ENCODE measurements around the gene NTM. TPM values are rescaled to one million over a fixed set of nuclear protein-coding genes. Genes with fewer than 3 reads are reported as not detected.

Gene NTM
- total and polyA plus RNA-seq, 2 donors (not counting 3 experiments of a cell fraction or from before 2014, with no cell fraction given), result 1.00 to 1.1 TPM

DNA sequence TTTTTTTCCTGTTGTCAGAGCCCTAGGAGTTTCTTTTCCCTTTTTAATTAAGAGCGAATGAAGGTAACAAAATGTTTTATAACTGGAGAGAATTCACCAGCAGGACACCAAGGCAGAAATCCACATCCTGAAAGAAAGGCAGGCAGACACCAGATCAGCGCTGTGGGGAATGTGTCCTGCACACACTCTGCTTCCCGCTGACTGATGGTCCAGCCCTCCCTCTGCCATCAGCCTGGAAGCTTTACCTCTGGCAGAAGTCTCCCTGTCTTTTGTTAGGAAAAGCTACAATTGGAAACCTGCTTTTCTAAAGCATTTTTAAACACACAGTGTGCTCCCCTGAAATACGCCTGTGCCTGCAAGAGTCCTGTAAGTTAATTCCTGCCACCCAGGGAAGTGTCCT lies 638.5 kb downstream of the NTM start:
- dilution Hi-C loops (cut with MboI; ENCODE audit: extremely low pct_ligation_motif_present, low sequenced_read_pairs) (no loop called here), intact Hi-C loops (cut with micrococcal nuclease) (no loop called here)
- H3K4me1 ChIP-seq (ENCODE audit: control insufficient read depth, extremely low read depth, insufficient read depth, low read length), result no peaks in the 10 kb centered on the region
- no peak overlapping the region for H3K9ac ChIP-seq (replicated peaks; ENCODE audit: extremely low read depth, insufficient read depth, low read length)
- no peaks in the 10 kb centered on the region for H3K9me1 ChIP-seq (replicated peaks; ENCODE audit: control insufficient read depth, extremely low read depth, insufficient read depth, low read length)
- H2AFZ ChIP-seq (ENCODE audit: low read depth, low read length), result no peak overlapping the region
- no peaks in the 10 kb centered on the region for H4K20me1 ChIP-seq (replicated peaks; ENCODE audit: control insufficient read depth, extremely low read depth, insufficient read depth, low read length)
- POLR2A ChIA-PET, result interaction anchor here (0.6 kb wide), 1 partner anchor 33 kb away, joined by 4 read pairs; no protein-coding TSS in a partner anchor
- H3K27ac ChIP-seq (ENCODE audit: insufficient read depth, low read depth, low read length), result no peak overlapping the region
- H3K4me3 ChIP-seq (replicated peaks in 1 of 3; ENCODE audit: insufficient read depth in 1 of 3, low read depth in 1 of 3, low read length in 3 of 3), result no peak overlapping the region
- H3K27me3 ChIP-seq (ENCODE audit: control insufficient read depth in 2 of 2, insufficient read depth in 2 of 2, low read length in 2 of 2), result peaks cover 5 to 16% of the 10 kb centered on the region in 2 experiments
- no peak for FAIRE-seq
- H3K9me3 ChIP-seq (replicated peaks; ENCODE audit: control insufficient read depth, insufficient read depth, low read length), result no peaks in the 10 kb centered on the region
- TF ChIP-seq POLR2A (IDR thresholded peaks at IDR 0.05; ENCODE audit: low read depth, low read length) (no peak), FOS (IDR thresholded peaks at IDR 0.05; ENCODE audit: borderline replicate concordance, insufficient read depth, low read length) (no peak), JUN (IDR thresholded peaks at IDR 0.05; ENCODE audit: borderline replicate concordance, insufficient read depth, insufficient read length, low read depth) (no peak), MYC (IDR thresholded peaks at IDR 0.05; ENCODE audit: low read depth, low read length) (no peak), EZH2 (IDR thresholded peaks at IDR 0.05; ENCODE audit: borderline replicate concordance, low read depth, low read length, severe bottlenecking) (no peak), POLR2AphosphoS5 (IDR thresholded peaks at IDR 0.05; ENCODE audit: insufficient read depth, low read depth, low read length) (no peak), GATA2 (IDR thresholded peaks at IDR 0.05; ENCODE audit: insufficient read depth, insufficient read length, low read depth, low read length) (no peak)
- TF ChIP-seq, protein P1, sequence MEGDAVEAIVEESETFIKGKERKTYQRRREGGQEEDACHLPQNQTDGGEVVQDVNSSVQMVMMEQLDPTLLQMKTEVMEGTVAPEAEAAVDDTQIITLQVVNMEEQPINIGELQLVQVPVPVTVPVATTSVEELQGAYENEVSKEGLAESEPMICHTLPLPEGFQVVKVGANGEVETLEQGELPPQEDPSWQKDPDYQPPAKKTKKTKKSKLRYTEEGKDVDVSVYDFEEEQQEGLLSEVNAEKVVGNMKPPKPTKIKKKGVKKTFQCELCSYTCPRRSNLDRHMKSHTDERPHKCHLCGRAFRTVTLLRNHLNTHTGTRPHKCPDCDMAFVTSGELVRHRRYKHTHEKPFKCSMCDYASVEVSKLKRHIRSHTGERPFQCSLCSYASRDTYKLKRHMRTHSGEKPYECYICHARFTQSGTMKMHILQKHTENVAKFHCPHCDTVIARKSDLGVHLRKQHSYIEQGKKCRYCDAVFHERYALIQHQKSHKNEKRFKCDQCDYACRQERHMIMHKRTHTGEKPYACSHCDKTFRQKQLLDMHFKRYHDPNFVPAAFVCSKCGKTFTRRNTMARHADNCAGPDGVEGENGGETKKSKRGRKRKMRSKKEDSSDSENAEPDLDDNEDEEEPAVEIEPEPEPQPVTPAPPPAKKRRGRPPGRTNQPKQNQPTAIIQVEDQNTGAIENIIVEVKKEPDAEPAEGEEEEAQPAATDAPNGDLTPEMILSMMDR (IDR thresholded peaks at IDR 0.05; ENCODE audit: extremely low read depth in 1 of 2, insufficient read depth in 1 of 2, low read depth in 1 of 2, low read length in 2 of 2), result no peak
- TF ChIP-seq, protein P2, sequence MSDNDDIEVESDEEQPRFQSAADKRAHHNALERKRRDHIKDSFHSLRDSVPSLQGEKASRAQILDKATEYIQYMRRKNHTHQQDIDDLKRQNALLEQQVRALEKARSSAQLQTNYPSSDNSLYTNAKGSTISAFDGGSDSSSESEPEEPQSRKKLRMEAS (IDR thresholded peaks at IDR 0.05; ENCODE audit: insufficient read depth, insufficient read length), result no peak
- BruUV-seq (replicated peaks), result no TSS peak
- no peaks in the 10 kb centered on the region for H3K36me3 ChIP-seq (ENCODE audit: control insufficient read depth in 2 of 2, extremely low read depth in 1 of 2, insufficient read depth in 2 of 2, low read length in 2 of 2)
- DNase-seq (ENCODE audit: low read depth, low spot score), result no peak
- CTCF ChIA-PET, result interaction anchor here (0.9 kb wide), 1 partner anchor 118 kb away, joined by 3 read pairs; no protein-coding TSS in a partner anchor
- H3K79me2 ChIP-seq (ENCODE audit: control insufficient read depth, insufficient read depth, low read length), result no peaks in the 10 kb centered on the region
- H3K4me2 ChIP-seq (ENCODE audit: insufficient read depth, low read length), result no peak overlapping the region

Data from endothelial cell of umbilical vein (primary cell).